ENCODE data around the gene WASHC2C. TPM values are rescaled to one million over a fixed set of nuclear protein-coding genes. Genes with fewer than 3 reads are reported as not detected.
"Not testable (repeated sequence)": the region's sequence is repeated elsewhere in the genome, so short reads cannot be mapped to it uniquely, and the experiment has no call there.

Gene WASHC2C
- total RNA-seq, 1 donor, result 45.4 TPM

DNA sequence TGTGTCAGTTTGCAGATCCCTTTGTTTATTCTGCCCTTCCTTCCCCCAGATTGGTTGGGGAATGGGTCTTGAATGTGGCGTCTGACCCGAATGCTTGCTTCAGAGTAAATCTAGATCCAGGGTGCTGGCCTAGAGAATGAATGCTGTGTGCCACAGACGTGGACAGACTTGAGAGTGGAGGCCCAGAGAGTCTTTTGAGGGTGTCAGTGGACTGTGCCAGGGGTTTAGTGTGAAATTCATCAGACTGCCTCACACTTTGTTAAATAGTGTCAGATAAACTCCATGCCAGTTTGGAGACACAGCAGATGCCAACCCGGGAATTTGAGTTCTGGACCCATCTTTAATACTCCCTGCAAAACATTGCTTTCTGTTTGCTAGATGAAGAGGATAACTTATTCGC, 25.1 kb downstream of the WASHC2C start:
- H3K4me3 ChIP-seq (ENCODE audit: low read length), result not testable (repeated sequence)

DNA sequence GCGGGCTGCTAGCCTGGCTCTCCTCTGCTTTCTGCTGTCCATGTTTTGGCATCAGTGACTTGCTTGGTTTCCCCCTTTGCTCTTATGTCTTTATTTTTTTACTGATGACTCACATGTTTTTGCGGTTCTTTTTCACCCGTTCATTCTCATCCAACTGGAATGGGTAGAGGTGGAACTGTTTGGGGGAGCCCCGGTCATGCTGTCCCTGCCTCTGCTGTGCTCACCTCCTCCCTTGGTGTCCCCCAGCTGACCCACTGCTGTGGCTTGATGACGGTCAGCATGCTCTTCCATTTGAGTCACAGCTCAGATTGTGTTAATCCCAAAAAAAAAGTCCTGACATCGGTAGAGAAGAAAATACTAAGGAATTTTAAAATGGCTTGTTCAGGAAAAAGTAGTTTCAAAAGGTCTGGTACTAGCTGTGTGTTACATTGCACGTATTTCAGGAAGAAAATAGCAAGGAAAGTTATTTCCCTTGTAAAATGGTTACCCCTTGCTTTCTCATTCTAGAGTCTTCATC, 27.0 kb downstream of the WASHC2C start:
- H3K4me3 ChIP-seq (ENCODE audit: low read length); H3K9me3 ChIP-seq (ENCODE audit: low read depth, low read length); H3K4me1 ChIP-seq (ENCODE audit: insufficient read depth, low read length); H3K27me3 ChIP-seq (ENCODE audit: insufficient read depth, low read length): not testable (repeated sequence)

More for the DNA sequence above, 25.1 kb downstream of the WASHC2C start:
- H3K4me1 ChIP-seq (ENCODE audit: insufficient read depth, low read length); H3K9me3 ChIP-seq (ENCODE audit: low read depth, low read length); H3K27me3 ChIP-seq (ENCODE audit: insufficient read depth, low read length): not testable (repeated sequence)

DNA sequence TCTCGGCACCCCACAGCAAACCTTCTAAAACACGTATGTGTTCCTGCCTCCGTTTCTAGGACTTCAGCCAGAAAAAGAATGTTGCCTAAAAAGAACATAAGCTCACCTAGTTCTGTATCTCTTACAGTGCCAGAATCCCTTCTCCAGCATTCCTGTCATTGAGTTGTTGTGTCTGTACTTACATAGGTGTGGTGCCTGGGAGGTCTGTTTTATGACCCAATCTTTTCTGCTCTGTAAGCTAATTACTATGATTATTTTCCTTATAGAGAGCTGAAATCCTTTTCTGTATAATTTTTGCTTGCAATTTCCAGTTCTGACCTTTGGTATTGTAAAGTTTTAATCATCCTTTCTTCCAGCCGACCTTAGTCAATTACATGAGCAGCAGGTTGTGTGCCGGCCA, 28.0 kb downstream of the WASHC2C start:
- H3K4me3 ChIP-seq (ENCODE audit: low read length); H3K27me3 ChIP-seq (ENCODE audit: insufficient read depth, low read length); H3K9me3 ChIP-seq (ENCODE audit: low read depth, low read length); H3K4me1 ChIP-seq (ENCODE audit: insufficient read depth, low read length): not testable (repeated sequence)

DNA sequence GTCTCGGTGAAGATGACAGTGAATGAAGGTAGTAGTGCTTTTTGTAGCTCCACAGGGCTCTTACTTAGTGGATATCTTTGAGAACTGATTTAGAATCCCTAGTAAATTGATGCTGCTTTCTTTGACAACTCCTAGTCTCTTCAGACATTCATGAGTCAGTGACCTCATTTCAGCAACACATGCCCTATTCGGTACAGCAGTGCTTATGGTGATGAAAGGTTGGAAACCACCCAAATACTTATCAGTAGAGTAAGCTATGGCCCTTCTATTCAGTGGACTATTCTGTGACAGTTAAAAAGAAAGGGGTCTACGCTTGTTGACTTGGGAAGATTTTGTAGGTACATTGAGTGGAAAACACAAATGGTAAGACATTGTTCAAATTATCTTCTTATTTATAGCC, 29.0 kb downstream of the WASHC2C start:
- not testable (repeated sequence) for H3K4me1 ChIP-seq (ENCODE audit: insufficient read depth, low read length); H3K4me3 ChIP-seq (ENCODE audit: low read length); H3K27me3 ChIP-seq (ENCODE audit: insufficient read depth, low read length); H3K9me3 ChIP-seq (ENCODE audit: low read depth, low read length)

DNA sequence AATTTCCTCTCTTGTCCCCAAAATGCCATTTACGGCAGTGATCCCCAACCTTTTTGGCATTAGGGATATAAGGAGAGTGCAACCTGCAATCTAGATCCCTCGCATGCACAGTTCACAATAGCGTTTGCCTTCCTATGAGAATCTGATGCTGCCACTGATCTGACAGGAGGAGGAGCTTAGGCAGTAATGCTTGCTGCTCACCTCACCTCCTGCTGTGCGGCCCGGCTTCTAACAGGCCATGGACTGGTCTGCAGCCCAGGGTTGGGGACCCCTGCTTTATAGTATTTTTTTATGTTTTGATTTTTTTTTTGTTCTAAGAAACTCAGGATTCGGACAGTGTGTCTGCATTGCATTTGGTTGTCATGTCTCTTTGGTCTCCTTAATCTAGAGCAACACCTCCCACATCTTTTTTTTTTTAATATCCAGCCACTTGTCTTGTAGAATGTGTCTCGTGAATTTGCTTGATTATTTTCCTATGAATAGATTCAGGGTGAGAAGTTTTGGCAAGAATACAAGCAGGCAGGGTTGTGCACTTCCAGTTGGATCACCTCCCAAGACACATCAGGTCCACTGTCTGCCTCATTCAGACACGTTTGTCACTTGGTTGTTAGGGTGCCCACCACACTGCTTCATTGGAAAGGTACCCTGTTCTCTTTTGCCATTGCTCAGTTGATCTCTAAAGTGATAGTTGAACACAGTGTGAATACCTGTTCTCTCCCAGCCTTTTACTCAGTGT, 30.8 kb downstream of the WASHC2C start:
- not testable (repeated sequence) for H3K27me3 ChIP-seq (ENCODE audit: insufficient read depth, low read length); H3K4me3 ChIP-seq (ENCODE audit: low read length)

DNA sequence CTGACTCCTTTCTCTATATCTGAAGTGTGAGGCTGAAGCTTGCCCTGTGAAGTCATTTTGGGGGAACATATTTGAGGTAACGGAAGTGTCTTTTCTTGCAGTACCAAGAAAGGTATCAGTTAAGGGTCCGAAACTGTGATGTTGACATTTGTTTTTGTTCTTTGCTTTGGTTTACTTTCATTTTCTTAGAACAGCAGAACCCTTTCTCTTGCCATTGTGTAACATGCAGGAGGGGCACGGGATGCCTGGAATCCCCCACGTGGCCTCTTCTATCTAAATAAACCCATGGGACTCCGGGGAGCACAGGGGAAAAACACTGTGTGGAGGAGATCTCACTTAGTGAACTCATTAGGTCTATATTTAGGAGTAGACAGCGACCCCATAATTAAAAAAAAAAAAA, 34.6 kb downstream of the WASHC2C start:
- not testable (repeated sequence) for H3K4me1 ChIP-seq (ENCODE audit: insufficient read depth, low read length); H3K9me3 ChIP-seq (ENCODE audit: low read depth, low read length); H3K27me3 ChIP-seq (ENCODE audit: insufficient read depth, low read length); H3K4me3 ChIP-seq (ENCODE audit: low read length)

More for the DNA sequence above, 30.8 kb downstream of the WASHC2C start:
- not testable (repeated sequence) for H3K9me3 ChIP-seq (ENCODE audit: low read depth, low read length); H3K4me1 ChIP-seq (ENCODE audit: insufficient read depth, low read length)

DNA sequence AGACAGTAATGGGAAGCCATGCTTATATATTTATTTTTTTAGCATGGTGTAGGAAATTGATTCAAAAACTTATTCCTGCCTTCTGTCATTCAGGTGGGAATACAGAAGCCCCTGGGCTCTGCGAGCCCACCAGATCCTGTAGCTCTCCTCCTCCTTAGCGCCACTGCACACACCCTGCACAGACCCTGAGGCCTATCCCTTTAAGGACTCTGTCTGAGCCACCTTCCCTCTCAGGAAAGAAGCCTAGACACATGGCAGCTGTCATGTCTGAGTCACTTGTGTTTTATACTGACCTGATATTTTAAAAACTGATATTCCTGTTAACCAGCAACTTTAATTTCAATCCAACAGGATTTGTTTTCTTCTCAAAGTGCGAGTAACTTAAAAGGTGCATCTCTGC, 36.0 kb downstream of the WASHC2C start:
- H3K4me3 ChIP-seq (ENCODE audit: low read length); H3K9me3 ChIP-seq (ENCODE audit: low read depth, low read length); H3K4me1 ChIP-seq (ENCODE audit: insufficient read depth, low read length); H3K27me3 ChIP-seq (ENCODE audit: insufficient read depth, low read length): not testable (repeated sequence)

DNA sequence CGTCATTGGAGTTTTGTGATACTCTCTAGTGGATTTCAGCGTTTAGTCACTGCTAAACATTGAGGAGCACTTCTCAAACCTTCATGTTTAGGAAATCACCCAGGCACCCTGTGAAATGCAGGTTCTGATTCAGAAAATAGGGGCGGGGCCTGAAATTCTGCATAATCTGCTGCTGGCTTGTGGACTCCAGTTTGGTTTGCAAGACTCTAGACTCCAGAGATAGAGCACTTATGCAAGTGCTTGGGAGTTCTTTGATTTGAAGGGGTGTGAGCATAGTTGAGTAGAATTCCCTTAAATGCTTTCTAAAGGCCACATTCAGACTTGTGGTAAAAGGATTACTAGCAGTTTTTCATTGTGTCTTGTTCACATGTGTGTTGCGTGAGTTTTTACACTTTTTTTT, 41.3 kb downstream of the WASHC2C start:
- H3K4me1 ChIP-seq (ENCODE audit: insufficient read depth, low read length); H3K4me3 ChIP-seq (ENCODE audit: low read length); H3K27me3 ChIP-seq (ENCODE audit: insufficient read depth, low read length); H3K9me3 ChIP-seq (ENCODE audit: low read depth, low read length): not testable (repeated sequence)

DNA sequence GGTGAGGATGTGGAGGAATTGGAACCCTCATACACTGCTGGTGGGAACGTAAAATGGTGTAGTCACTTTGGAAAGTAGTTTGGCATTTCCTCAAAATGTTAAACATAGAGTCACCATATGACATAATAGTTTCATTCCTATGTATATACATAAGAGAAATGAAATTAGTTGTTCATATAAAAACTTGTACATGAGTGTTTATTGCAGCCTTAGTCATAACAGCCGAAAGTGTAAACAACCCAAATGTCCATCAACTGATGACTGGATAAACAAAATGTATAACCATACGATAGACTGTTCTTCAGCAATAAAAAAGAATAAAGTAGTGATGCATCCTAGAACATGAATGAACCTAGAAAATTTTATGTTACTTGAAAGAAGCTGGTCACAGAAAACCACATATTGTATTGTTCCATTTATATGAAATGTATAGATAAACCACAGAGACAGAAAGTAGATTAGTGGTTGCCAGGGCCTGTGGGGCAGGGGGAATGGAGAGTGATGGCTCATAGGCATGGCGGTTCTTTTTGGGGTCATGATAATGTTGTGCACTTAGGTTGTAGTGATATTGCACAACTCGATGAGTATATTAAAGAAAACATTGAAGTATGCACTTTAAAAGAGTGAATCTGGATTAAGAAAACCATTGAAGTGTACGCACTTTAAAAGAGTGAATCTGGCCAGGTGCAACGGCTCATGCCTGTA, 44.8 kb downstream of the WASHC2C start:
- not testable (repeated sequence) for H3K4me1 ChIP-seq (ENCODE audit: insufficient read depth, low read length)

DNA sequence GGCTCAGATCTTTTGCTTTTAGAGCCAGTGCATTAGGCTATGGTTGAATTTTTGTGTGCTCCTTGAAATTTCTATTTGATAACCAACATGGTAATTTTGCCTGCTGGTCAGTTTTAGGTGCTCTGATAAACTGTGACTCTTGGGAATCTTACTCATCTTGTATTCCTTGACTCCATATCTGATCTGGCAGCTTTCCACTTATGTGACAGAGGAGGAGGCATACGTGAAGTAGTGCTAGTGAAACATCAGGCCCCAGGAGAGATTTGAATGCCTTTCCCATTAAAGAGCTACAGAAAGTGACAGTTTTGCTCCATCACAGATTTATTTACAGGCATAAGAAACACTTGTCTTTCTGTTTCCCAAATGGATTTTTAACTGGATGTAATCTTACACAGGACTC, 59.2 kb downstream of the WASHC2C start:
- not testable (repeated sequence) for H3K4me1 ChIP-seq (ENCODE audit: insufficient read depth, low read length); H3K4me3 ChIP-seq (ENCODE audit: low read length); H3K27me3 ChIP-seq (ENCODE audit: insufficient read depth, low read length); H3K9me3 ChIP-seq (ENCODE audit: low read depth, low read length)

More for the DNA sequence above, 44.8 kb downstream of the WASHC2C start:
- H3K4me3 ChIP-seq (ENCODE audit: low read length); H3K27me3 ChIP-seq (ENCODE audit: insufficient read depth, low read length); H3K9me3 ChIP-seq (ENCODE audit: low read depth, low read length): not testable (repeated sequence)

DNA sequence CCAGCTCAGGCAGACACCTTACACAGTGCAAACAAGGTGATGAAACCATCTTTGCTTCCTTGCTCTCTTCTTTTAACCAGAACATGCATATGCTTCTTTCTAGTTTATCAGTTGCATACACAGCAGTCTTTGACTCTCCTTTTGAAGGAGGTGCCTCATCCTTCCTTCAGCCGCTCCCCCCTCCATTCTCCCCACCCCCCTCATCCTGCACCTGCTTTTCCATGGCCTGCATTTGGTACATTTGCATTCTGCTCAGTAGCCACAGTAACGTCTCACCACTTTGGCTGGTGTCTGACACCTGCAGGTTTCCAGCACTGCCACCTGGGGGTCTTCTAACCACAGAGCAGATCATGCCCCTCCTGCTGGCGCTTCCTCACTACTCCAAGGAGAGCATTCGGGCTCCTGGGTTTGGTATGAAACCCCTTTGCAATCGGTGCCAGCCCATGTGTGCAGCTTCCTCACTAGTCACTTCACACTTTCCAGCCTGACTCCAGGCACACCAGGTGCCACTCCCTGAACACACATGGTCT, 60.2 kb downstream of the WASHC2C start:
- not testable (repeated sequence) for H3K27me3 ChIP-seq (ENCODE audit: insufficient read depth, low read length); H3K4me1 ChIP-seq (ENCODE audit: insufficient read depth, low read length); H3K9me3 ChIP-seq (ENCODE audit: low read depth, low read length); H3K4me3 ChIP-seq (ENCODE audit: low read length)

DNA sequence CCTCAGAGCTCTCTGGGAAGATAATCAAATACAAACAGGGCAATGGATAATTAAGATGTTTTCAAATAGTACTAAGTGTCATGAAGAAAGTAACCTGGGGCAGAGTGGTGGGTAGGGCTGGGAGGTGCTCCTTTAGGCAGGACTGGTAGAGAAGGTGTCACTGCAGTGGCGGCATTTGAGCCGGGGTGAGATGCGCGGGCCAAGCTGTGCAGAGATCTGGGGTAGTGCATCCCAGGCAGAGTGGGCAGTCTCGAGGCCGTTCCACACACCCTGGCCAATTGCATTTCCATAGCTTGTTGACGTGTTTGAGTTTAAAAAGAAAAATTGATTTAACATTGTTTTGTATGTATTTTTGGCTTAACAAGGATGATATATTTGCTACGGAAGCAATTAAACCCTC, 62.9 kb downstream of the WASHC2C start:
- not testable (repeated sequence) for H3K27me3 ChIP-seq (ENCODE audit: insufficient read depth, low read length); H3K9me3 ChIP-seq (ENCODE audit: low read depth, low read length); H3K4me1 ChIP-seq (ENCODE audit: insufficient read depth, low read length); H3K4me3 ChIP-seq (ENCODE audit: low read length)

DNA sequence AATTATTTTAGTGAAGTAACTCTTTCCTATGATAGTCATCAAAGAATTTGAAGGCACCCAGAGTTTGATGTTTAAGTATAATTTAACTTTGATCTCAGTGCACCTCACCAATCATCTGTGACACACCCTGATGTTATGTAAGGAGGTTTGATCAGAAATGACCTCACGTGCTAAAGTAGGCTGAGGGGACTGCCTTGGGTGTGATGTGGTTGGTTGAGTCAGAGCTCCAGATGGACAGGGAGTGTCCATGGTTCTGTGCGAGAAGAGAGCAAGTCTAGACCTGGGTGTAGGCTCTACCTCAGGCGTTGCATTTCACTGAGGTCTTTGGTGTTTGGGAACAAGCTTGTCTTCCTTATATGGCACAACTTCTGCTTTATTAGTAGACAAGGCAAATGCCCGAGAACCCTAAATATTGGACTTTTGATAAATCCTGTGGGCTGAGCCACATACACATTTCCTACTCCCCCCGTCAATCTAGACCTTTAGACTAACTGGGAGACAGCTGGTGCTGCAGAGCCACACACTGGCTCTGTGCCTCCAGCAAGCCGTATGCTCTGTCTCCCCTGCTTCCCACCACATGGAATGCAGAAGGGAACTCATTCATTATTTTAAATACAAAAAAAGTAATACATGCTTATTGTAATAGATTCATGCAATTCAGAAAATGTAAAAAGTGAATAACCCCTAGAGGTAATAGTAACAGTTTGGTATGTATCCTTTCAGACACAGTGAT, 63.8 kb downstream of the WASHC2C start:
- not testable (repeated sequence) for H3K4me3 ChIP-seq (ENCODE audit: low read length); H3K9me3 ChIP-seq (ENCODE audit: low read depth, low read length); H3K27me3 ChIP-seq (ENCODE audit: insufficient read depth, low read length); H3K4me1 ChIP-seq (ENCODE audit: insufficient read depth, low read length)

DNA sequence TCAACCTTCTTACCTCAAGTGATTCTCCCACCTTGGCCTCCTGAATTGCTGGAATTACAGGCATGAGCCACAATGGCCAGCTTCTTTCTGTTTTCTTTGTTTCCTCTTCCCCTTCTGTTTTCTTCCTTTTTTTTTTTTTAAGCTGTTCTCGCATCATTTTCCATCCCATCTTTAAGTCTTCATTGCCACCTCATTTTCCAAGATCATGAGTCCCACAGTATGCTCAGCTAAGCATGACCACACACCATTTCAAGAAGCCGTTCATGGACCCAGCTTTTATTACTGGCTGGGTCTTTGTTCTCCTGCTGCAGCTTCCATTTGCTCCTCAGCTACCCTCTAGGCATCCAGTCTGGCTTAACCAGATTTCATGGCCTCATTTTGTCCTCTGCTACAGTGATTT, 67.7 kb downstream of the WASHC2C start:
- not testable (repeated sequence) for H3K4me3 ChIP-seq (ENCODE audit: low read length); H3K9me3 ChIP-seq (ENCODE audit: low read depth, low read length); H3K4me1 ChIP-seq (ENCODE audit: insufficient read depth, low read length); H3K27me3 ChIP-seq (ENCODE audit: insufficient read depth, low read length)

Data from mononuclear cell (primary cell).